Activated naive CD4-positive, alpha-beta T cell treated with anti-CD3 and anti-CD28 coated beads, Interleukin-2, amount 50 U/mL, for 72 hours (primary cell): ENCODE results near the gene USH2A. TPM values are rescaled to one million over a fixed set of nuclear protein-coding genes. Genes with fewer than 3 reads are reported as not detected.

ENCODE experiments used
- ATAC-seq, 2 donors: fragments of 150-1000 bp; cut with Tn5 transposase; 2 replicates each; pipeline ENCODE4 v1.10.0; 2021; ENCODE audit warnings: mild to moderate bottlenecking in 2 of 2, moderate library complexity in 2 of 2
- DNase-seq, 2 donors: peaks; one replicate each; pipeline ENCODE4 v3.0.0; 2021 to 2022; ENCODE audit warnings: low spot score in 2 of 2
- H3K27ac Mint-ChIP-seq, 2 donors: one replicate each; pipeline ENCODE4 v1.8.0; 2022; ENCODE audit warnings: mild to moderate bottlenecking in 2 of 2, mixed read lengths in 2 of 2
- H3K36me3 Mint-ChIP-seq, 2 donors: one replicate each; pipeline ENCODE4 v1.8.0; 2022; ENCODE audit warnings: mixed read lengths in 2 of 2
- H3K9me3 Mint-ChIP-seq, 2 donors: one replicate each; pipeline ENCODE4 v1.8.0; 2022; ENCODE audit warnings: mixed read lengths in 2 of 2
- total RNA-seq, 2 donors: library from RNA; stranded (reverse); gene quantifications; one replicate each; pipeline ENCODE4 v1.2.3, GENCODE V29; 2022

The USH2A gene
- total RNA-seq, 2 donors from 2014 or later: not detected

GRCh38 chr1:215607412-215607811, 815.8 kb downstream of the USH2A start:
- no peak for DNase-seq
- Mint-ChIP-seq H3K9me3 (no peaks in the 10 kb centered on the region), H3K27ac (no peak overlapping the region), H3K36me3 (no peaks in the 10 kb centered on the region)
- ATAC-seq: no peak

- no peak overlapping the region for H3K27ac Mint-ChIP-seq
- no peak for DNase-seq
- H3K36me3 Mint-ChIP-seq: no peaks in the 10 kb centered on the region
- no peak for ATAC-seq
- no peaks in the 10 kb centered on the region for H3K9me3 Mint-ChIP-seq
Measured at GRCh38 chr1:215606564-215607168, 816.6 kb downstream of the USH2A start.

- no peaks in the 10 kb centered on the region for H3K36me3 Mint-ChIP-seq
- no peaks in the 10 kb centered on the region for H3K9me3 Mint-ChIP-seq
- DNase-seq (no peak), ATAC-seq (no peak)
- H3K27ac Mint-ChIP-seq: no peak overlapping the region
Measured at GRCh38 chr1:215606036-215606435, 817.2 kb downstream of the USH2A start.

GRCh38 chr1:215605011-215605621, 818.1 kb downstream of the USH2A start:
- no peak for ATAC-seq
- Mint-ChIP-seq H3K9me3 (no peaks in the 10 kb centered on the region), H3K27ac (no peak overlapping the region), H3K36me3 (no peaks in the 10 kb centered on the region)
- DNase-seq: no peak

- H3K36me3 Mint-ChIP-seq: no peaks in the 10 kb centered on the region
- no peak for ATAC-seq
- no peak for DNase-seq
- no peak overlapping the region for H3K27ac Mint-ChIP-seq
- H3K9me3 Mint-ChIP-seq: no peaks in the 10 kb centered on the region
Measured at GRCh38 chr1:215603319-215603718, 819.9 kb downstream of the USH2A start.

GRCh38 chr1:215601276-215601675, 822.0 kb downstream of the USH2A start:
- Mint-ChIP-seq H3K27ac (no peak overlapping the region), H3K36me3 (no peaks in the 10 kb centered on the region)

GRCh38 chr1:215600867-215601266, 822.4 kb downstream of the USH2A start:
- ATAC-seq (no peak), DNase-seq (no peak)
- H3K9me3 Mint-ChIP-seq: no peaks in the 10 kb centered on the region
- H3K36me3 Mint-ChIP-seq: no peaks in the 10 kb centered on the region
- H3K27ac Mint-ChIP-seq: no peak overlapping the region

More at GRCh38 chr1:215601276-215601675, 822.0 kb downstream of the USH2A start:
- H3K9me3 Mint-ChIP-seq: no peaks in the 10 kb centered on the region
- DNase-seq (no peak), ATAC-seq (no peak)

- no peak for ATAC-seq
- DNase-seq: no peak
- H3K27ac Mint-ChIP-seq: no peak overlapping the region
- no peaks in the 10 kb centered on the region for H3K36me3 Mint-ChIP-seq
- H3K9me3 Mint-ChIP-seq: no peaks in the 10 kb centered on the region
Measured at GRCh38 chr1:215600258-215600792, 822.9 kb downstream of the USH2A start.

- H3K27ac Mint-ChIP-seq: no peak overlapping the region
- DNase-seq (no peak), ATAC-seq (no peak)
- H3K36me3 Mint-ChIP-seq: no peaks in the 10 kb centered on the region
- no peaks in the 10 kb centered on the region for H3K9me3 Mint-ChIP-seq
Measured at GRCh38 chr1:215599418-215600074, 823.7 kb downstream of the USH2A start.

- no peak for ATAC-seq
- no peak overlapping the region for H3K27ac Mint-ChIP-seq
- H3K9me3 Mint-ChIP-seq: no peaks in the 10 kb centered on the region
- H3K36me3 Mint-ChIP-seq: no peaks in the 10 kb centered on the region
- DNase-seq: no peak
Measured at GRCh38 chr1:215597961-215598360, 825.3 kb downstream of the USH2A start.

GRCh38 chr1:215595231-215595630, 828.0 kb downstream of the USH2A start:
- DNase-seq (no peak), ATAC-seq (no peak)
- H3K36me3 Mint-ChIP-seq: peaks cover 5 to 13% of the 10 kb centered on the region in 2 donors
- H3K9me3 Mint-ChIP-seq: peaks cover 0 to 7% of the 10 kb centered on the region in 2 donors
- no peak overlapping the region for H3K27ac Mint-ChIP-seq

- H3K9me3 Mint-ChIP-seq: peaks cover 0 to 8% of the 10 kb centered on the region in 2 donors
- DNase-seq (no peak), ATAC-seq (no peak)
- no peak overlapping the region for H3K27ac Mint-ChIP-seq
- H3K36me3 Mint-ChIP-seq: peaks cover 7 to 15% of the 10 kb centered on the region in 2 donors
Measured at GRCh38 chr1:215594640-215595039, 828.6 kb downstream of the USH2A start.

- no peak for DNase-seq
- Mint-ChIP-seq H3K9me3 (peaks cover 0 to 10% of the 10 kb centered on the region in 2 donors), H3K36me3 (peaks cover 13 to 21% of the 10 kb centered on the region in 2 donors), H3K27ac (no peak overlapping the region)
- no peak for ATAC-seq
Measured at GRCh38 chr1:215590779-215591491, 832.3 kb downstream of the USH2A start.

GRCh38 chr1:215589650-215590435, 833.4 kb downstream of the USH2A start:
- Mint-ChIP-seq H3K9me3 (peaks cover 0 to 13% of the 10 kb centered on the region in 2 donors), H3K36me3 (peaks cover 18 to 23% of the 10 kb centered on the region in 2 donors), H3K27ac (no peak overlapping the region)
- DNase-seq (no peak), ATAC-seq (no peak)

- Mint-ChIP-seq H3K9me3 (peaks cover 0 to 9% of the 10 kb centered on the region in 2 donors), H3K27ac (no peak overlapping the region), H3K36me3 (peaks cover 11 to 17% of the 10 kb centered on the region in 2 donors)
- no peak for DNase-seq
- no peak for ATAC-seq
Measured at GRCh38 chr1:215584389-215584788, 838.9 kb downstream of the USH2A start.

- no peak for DNase-seq
- ATAC-seq: no peak
- Mint-ChIP-seq H3K27ac (no peak overlapping the region), H3K9me3 (peaks cover 0 to 9% of the 10 kb centered on the region in 2 donors), H3K36me3 (peaks cover 11 to 22% of the 10 kb centered on the region in 2 donors)
Measured at GRCh38 chr1:215583185-215583749, 840.0 kb downstream of the USH2A start.
